GM19239 (cell line): ENCODE data around the gene SIK2.
A peak's percentile ranks its signal among the peaks of the same experiment; 100 is the strongest.

ENCODE experiments used
- DNase-seq: peaks from one replicate; pipeline ENCODE4 v3.0.0; 2011; ENCODE audit warnings: low spot score; ENCODE audit not compliant: insufficient read length
- FAIRE-seq: peaks from 2 replicates; lab custom pipeline; 2011; peaks lifted over from hg19 to GRCh38; lab: Jason Lieb, UNC

The SIK2 gene

GRCh38 chr11:111720801-111721494, 118.7 kb downstream of the SIK2 start:
- FAIRE-seq = no peak

DNA sequence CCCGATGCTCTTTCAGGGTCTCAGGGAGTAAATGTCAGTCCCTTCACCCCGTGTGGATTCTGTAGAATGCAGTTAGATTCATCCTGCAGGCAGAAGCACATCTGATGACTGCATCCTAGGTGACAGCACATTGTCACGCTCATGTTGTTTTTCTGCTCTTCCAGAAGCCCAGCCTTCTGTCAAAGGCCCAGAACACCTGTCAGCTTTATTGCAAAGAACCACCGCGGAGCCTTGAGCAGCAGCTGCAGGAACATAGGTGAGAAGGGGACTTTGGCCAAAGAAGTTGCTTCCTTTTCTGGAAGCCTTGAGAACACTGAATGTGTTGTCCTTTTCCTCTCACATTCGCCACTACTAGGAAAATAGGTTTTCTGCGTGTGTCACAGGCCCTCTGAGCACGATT, 120.3 kb downstream of the SIK2 start:
- DNase-seq (no peak), FAIRE-seq (no peak)

More at GRCh38 chr11:111720801-111721494, 118.7 kb downstream of the SIK2 start:
- no peak for DNase-seq

DNA sequence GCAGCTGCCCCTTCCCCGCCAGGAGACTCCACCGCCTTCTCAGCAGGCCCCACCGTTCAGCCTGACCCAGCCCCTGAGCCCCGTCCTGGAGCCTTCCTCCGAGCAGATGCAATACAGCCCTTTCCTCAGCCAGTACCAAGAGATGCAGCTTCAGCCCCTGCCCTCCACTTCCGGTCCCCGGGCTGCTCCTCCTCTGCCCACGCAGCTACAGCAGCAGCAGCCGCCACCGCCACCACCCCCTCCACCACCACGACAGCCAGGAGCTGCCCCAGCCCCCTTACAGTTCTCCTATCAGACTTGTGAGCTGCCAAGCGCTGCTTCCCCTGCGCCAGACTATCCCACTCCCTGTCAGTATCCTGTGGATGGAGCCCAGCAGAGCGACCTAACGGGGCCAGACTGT, 121.3 kb downstream of the SIK2 start:
- FAIRE-seq (no peak), DNase-seq (no peak)

DNA sequence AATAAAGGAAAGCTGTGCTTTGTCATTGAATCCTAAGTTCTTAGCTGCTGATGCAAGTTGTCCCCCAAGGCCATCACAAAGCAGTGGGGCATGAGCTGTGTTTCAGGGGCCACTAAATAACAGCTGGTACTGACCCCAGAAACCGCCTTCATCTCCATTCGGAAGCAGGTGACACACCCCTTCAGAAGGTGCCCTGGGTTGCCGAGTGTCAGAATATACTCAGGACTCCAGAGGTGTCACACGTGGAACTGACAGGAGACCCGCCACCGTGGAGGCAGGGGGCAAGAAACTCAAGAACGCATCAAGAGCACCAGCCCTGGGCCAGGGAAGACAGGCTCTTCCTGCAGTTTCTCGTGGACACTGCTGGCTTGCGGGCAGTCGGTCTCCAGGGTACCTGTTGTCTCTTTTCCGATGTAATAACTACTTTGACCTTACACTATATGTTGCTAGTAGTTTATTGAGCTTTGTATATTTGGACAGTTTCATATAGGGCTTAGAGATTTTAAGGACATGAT, 122.4 kb downstream of the SIK2 start:
- DNase-seq (no peak), FAIRE-seq (no peak)

DNA sequence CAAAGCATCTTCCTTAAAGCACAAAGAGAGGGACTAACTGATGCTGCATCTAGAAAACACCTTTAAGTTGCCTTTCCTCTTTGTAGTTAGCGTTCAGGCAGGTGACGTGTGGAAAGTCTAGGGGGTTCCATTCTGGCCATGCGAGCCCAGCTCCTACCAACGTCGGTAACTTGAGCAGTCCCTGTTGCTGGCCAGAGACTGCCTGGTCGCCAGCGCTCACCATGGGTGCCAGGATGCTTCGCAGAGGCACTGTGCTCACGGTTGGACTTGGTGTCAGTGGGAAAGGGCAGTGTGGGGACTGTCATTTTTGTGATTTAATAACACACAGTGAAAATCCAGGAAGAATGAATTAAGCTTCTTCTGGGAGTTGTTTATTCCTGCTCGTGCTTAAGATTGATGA, 123.4 kb downstream of the SIK2 start:
- FAIRE-seq (no peak), DNase-seq (no peak)

GRCh38 chr11:111726301-111726713, 124.1 kb downstream of the SIK2 start:
- no peak for DNase-seq
- no peak for FAIRE-seq

GRCh38 chr11:111727431-111727830, 125.2 kb downstream of the SIK2 start:
- FAIRE-seq (no peak), DNase-seq (no peak)

DNA sequence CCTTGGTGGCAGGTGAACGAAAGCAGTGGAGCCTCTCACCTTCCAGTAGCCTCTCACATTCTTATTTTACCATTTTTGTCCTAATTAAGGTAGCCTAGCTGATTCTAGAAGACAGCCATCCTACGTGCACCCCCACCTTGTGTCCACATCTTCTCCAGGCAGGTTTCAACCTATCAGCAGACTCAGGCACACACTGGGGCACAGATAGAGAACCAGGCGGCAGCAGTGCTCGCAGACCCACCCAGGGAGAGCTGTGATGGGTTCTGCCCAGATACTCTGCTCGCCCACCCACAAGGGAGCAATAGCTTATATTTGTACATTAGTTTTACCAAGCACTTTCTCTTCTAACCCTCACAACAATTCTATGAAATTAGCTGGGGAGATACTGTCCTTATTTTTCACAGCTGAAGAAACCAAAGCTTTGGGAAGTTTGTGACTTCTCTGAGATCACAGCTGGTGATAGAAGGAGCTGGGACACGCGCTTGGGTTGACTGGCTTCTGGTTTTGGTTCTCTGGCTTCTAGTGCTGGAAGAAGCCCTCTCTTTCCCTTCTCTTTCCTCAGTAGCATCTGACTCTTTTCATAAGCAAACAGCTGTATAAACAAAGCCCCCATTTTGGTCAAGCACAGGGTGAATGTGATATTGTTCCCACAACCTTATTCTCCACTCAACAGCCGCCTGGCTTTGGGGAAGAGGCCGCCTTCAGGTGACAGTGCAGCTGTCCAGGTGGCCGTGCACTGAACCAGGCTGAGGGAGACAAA, 127.0 kb downstream of the SIK2 start:
- DNase-seq (no peak), FAIRE-seq (no peak)

DNA sequence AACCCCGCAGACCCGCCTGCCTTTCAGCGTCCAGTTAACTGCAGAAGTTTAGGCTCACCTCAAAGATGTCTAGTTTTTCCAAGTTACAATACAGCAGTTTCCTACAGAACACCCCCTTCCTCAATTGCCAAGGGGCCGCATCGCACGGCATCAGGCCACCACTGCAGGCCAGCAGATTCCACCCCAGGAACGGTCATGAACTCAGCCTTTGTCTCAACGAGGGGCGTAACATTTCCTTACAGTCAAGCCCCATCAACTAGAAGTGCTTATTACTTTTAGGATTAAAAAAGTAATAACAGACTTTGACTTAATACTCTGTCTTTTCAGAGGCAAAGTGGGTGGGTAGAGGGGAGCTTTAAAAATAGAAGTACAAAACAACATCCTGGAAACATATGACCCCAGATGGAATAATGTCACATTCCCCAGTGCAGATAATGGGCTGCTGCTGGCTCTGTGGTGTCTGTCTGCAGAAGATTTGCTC, 127.6 kb downstream of the SIK2 start:
- no peak for FAIRE-seq
- no peak for DNase-seq

GRCh38 chr11:111730871-111731591, 128.8 kb downstream of the SIK2 start:
- DNase-seq (no peak), FAIRE-seq (no peak)

DNA sequence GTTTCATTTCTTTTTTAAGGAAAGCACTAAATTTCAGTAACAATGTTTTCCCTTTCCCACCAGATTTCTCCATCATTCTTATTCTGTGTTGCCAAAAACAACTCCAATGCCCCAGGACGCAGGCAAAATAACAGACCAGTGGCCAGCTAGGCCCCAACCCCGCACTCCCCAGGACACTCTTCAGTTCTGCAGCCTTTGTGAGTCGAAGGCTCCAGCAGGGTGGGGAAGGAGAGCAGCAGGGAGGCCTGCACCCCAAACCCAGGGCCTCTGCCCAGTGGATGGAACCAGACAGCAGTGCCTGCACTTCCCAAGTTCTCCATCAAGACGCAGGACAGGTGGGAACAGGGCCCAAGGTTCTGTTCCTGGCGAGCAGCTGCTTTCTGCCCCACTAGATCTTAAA, 129.6 kb downstream of the SIK2 start:
- FAIRE-seq (no peak), DNase-seq (no peak)

- FAIRE-seq = no peak
- DNase-seq = no peak
Measured at GRCh38 chr11:111733016-111733415, 130.8 kb downstream of the SIK2 start.

DNA sequence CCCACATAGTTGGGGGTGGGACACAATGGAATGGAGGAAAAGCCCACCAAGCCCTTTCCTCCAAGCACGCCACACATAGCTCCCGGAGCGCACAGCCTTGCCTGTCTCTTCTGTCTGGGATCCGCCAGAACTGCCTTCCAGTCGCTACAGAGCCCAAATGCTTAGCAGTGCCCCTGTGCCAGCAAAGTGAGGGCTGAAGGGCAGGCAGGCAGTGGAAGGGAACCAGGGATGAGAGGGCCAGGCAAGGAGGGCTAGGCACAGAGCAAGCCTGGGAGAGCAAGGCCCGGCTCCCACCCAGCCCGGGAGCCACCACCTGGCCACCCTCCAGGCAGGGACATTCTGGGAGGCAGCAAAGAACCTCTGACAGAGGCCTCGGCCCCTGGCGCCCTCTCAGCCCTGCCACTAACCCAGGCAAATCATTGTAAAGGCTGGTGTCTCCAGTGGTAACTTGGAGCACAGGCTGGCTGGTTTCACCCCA, 131.4 kb downstream of the SIK2 start:
- no peak for DNase-seq
- no peak for FAIRE-seq

GRCh38 chr11:111734101-111734953, 132.1 kb downstream of the SIK2 start:
- DNase-seq (no peak), FAIRE-seq (no peak)

- DNase-seq = no peak
- no peak for FAIRE-seq
Measured at GRCh38 chr11:111734954-111735261, 132.7 kb downstream of the SIK2 start.

DNA sequence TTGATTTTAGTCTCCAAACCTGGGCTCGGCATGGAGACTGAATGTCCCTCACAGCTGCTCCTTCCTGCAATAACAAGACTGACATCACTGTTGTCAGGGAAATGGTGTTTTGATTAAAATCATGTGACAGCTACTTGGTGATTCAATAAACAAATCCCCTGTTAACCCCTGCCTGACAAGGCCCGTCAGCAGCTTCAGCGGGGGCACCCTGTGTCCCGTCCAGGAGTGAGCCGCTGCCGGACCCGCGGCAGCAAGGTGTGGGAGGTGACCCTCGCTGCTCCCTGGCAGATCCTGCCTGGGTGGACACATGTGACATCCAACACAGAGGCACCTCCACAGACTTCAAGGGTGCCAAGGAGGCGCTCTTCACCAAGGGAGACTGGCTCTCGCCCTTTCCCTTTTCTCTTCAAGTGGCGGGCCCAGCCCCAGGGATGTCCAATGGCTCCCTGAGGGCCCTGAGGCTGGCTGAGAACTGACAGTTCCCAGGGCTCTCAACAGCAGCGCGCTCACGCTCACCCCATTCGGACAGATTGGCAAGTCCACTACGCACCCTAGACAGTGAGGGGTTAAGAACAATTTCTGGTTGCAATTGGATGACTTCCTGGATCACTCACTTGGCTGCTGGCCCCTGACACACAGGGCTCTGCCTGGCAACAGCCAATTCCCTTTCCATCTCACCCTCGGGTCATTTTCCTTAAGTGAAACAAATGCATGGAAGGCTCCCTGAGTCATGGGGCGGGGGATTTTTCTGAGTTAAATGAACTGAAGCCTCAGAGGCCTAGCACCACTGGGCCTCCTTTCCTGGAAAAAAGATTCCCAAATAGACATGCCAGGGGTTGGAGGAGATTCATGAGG, 133.2 kb downstream of the SIK2 start:
- FAIRE-seq (no peak), DNase-seq (no peak)

- FAIRE-seq (no peak), DNase-seq (no peak)
Measured at GRCh38 chr11:111736181-111736590, 133.9 kb downstream of the SIK2 start.

GRCh38 chr11:111736621-111737443, 134.6 kb downstream of the SIK2 start:
- peak; percentile 11 for FAIRE-seq
- no peak for DNase-seq
